Measurements from ENCODE around the gene OPRL1.

The OPRL1 gene

GRCh38 chr20:64080013-64080812, at the start of gene OPRL1:
Gene OPRL1 (plus strand): TSS chr20:64080082. CDS start chr20:64092721, 12,639 bp downstream.
- DNase-seq = no peak

DNA sequence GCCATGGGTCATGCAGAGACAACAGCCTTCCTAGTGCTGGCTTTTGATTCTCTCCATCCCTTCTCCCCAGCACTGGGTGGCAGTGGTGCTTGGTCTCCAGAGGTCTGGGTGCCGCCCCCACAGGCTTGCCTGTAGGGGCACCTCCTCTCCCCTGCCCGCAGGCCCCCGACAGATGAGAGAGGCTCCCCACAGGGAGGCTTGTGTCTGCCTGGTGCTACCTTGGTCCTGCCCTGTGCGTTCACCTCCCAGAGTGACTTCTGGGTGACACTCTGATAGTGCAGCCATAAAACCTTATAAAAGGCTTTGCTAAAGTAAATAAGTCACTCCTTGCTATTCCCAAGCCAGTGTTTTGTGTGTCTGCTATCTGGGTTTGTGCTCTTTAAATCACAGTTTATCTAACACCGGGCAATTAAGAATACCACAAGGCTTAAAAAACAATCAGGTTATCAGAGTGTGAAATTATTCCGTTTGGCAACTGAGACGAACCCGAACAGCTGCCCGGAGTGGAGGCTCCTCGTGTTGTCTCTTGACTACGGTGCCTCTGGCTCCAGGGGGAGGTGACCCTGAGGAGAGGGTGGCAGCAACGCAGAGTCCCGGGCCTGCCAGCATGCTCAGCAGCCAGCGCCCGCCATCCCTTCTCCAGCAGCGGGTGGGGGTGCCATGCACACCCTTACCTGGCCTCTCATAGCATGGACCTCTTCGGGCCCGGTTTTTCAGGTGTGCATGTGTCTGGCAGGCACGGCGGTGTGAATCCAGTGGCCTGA, 49.3 kb upstream of the OPRL1 start:
- no peak for DNase-seq

DNA sequence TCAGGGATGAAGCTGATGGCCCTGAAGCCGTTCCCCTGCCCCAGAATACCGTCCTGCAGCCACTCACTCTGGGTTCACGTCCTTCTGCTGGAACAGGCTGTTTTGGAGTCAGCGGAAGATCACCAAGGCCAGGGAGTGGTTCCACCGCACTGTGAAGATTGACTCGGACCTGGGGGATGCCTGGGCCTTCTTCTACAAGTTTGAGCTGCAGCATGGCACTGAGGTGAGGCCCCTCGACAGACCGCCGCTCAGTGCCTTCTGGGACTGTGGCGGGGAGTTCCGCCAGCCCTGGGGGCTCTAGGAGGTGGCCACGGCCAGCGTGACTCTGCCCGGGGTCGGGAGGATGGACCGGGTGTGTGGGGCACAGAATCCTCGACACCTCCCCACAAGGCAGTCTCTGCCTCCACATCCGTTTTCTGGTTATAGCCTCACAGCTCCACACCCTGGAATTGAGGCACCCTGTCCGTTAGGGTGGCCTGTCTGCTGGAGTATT, 48.0 kb upstream of the OPRL1 start:
- DNase-seq = no peak

DNA sequence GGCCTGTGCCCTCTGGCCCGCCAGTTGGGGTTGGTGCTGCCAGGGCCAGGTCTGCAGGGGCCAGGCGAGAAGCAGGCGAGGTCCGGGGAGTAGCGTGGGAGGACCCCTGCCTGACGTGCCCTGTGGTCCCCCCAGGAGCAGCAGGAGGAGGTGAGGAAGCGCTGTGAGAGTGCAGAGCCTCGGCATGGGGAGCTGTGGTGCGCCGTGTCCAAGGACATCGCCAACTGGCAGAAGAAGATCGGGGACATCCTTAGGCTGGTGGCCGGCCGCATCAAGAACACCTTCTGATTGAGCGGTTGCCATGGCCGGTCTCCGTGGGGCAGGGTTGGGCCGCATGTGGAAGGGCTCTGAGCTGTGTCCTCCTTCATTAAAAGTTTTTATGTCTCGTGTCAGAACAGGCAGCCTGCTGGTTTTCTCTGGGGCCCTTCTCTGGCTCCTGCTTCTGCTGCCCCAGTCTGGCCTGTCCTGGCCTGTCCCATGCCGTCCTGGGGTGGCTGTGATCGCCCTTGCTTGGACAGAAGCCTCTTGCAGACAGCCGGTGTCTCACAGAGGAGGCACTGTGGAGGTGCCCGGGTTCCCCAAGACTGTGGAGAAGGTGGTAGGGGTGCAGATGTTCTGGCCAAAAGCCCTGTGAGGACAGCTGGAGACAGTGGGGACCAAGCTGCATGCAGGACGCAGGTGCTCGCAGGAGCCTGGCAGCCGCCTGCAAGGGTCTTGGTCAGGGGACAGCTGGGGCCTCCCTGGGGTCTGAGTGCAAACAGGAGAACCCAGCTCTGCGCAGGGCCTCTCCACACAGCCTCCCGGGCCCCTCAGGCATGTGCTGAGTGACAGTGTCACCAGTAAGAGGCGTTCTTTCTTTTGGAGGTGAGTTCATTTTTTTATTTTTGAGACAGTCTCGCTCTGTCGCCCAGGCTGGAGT, 46.9 kb upstream of the OPRL1 start:
- DNase-seq = no peak

DNA sequence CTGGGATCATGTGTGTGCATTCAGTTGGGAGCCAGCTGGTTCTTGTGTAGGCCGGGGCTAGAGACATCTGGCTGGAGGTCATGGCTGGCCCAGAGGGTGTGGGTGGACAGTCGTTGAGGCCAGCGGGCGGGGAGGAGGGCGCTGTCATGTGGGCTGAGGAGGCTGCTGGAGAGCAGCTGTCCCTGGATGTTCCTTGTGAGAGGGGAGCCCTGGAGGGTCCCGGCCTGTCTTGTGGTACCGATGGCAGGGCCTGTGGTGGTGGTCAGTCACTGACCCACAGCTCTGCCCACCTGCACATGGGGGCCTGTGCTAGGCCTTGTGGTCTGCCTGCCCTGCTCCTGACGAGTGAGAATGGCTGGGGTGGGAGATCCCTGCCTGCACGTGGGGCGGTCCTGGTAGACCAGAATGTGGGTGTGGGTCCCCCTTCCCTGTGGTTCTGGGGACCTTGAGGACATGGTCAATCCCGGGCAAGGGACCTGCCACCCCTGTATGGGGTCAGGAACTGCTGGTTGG, 45.8 kb upstream of the OPRL1 start:
- no peak for DNase-seq

DNA sequence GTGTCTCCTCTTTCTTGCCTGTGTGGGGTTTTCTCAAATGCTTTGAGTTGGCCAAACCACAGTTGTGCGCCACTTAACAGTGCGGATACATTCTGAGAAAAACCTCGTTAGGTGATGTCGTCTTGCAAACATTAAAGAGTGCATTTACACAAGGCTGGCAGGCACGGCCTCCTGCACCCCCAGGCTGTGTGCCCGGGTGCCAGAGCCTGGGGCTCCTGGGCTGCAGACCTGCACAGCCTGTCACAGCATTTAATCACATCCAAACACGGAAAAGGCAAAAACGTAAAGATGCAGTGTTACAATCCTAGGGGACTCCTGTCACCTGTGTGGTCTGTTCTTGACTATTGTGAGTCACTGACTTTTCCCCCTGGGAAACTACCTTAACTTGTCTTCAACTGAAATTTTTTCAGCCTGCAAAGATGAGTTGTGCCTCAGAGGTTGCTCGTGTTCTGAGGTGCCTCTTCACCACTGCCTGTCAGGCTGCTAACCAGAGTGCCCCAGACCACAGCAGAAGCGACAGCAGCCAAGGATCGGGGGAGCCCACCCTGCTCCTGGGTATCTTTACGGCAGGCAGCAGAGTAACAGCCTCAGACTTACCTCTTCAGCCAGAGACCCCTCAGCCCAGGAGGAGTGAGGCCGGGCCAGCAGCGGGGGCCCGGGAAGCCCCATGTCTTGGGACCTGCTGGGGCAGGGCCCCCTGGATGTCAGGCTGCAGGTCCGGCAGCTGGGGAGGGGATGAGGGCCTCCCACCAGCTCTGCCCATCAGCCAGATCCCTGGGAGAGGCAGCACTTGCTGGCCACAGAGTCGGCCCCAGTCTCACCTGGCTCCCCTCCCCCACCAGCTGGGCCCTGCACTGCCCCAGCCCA, 44.6 kb upstream of the OPRL1 start:
- no peak for DNase-seq

DNA sequence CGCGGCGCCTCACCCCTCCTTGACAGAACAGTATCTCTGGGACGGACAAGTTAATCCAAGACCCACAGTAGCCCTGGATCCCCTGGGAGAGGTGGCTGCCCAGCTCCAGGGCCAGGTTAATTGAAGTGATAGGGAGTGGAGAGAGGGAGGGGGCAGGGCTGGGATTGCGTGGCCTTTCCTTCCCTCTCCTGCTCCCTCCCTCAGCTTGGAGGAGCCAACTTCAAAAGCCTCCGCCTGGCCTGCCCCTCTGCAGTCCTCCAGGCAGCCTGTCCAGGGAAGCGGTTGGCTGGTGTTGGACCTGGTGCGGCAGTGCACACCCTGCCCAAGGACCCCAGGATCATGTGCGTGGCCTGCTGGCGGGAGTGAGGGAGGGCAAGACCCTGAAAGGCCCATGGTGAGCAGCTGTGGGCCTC, 43.9 kb upstream of the OPRL1 start, which contains the start of gene C20orf204:
Gene C20orf204, plus strand, starts transcription at position 250 of the 413 bp plus-strand sequence. Its CDS starts 142 bp downstream, at position 392.
- no peak for DNase-seq

DNA sequence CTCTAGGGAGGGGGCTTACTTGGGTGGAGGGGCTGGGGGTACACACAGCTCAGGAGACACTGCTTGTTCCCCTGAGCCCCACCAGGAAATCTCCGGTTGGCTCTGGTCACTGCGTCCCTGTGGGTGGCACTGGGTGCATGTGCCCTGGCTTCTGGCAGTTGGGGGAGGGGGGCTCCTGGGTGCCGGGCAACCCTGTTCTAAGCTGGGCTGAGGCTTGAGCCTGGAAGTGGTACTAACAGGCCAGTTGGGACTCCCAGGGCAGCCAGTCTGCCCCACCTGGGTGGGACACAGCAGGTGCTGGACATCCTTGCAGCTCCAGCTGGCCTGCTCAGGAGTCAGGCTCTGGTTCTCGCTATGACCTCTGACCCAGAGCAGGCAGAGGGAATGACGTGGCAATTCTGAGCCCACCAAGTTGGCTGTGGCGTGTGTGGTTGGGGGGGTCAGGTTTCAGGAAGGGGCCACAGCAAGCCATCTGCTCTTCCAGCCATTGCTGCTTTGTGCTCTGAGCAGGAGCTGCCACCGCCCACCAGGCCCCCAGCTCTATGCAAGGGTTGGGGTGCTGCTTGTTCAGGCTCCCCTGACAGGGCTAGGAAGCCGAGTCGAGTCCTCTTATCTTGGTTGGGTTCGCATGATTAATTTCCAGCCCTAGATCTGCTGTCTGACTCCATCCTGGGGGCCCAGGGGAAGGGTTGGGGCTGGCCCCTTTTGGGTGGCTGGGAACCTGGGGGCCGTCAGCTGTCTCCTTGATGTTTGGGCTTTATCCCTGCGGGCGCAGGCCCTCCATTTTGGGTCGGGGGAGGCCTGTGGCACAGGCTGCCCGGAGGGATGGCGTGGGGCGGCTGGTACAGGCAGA, 43.3 kb upstream of the OPRL1 start:
- DNase-seq = no peak

- no peak for DNase-seq
Measured at GRCh38 chr20:64037199-64037497, 42.7 kb upstream of the OPRL1 start.

DNA sequence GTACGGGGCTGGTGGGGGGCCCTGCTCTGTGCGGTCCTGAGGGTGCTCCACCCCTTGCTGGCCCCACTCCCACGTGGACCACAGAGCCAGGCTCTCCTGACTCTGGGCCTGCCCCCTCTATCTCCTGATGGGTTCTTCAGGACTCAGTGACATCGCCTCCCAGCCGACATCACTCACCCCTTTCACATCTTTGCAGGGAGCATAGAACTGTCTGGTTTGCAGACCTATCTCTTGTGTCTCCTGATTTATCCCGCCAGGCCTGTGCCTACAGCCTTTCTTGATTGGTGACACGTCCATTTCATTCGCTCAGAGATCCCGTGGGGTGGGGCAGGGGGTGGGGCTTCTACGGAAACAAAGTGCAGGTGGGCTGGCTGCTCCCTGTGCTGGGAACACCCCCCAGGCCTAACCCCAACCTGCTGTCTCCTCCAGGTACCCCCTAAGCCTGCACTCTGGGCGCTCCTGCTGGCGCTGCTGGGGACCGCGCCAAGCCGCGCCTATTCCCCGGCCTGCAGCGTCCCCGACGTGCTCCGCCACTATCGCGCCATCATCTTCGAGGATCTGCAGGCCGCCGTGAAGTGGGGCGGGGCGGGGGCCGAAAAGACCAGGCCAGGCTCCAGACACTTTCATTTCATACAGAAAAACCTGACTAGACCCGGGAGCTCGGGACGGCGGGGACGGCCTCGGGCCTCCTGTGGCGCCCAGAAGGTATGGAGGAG, 42.2 kb upstream of the OPRL1 start:
- no peak for DNase-seq

DNA sequence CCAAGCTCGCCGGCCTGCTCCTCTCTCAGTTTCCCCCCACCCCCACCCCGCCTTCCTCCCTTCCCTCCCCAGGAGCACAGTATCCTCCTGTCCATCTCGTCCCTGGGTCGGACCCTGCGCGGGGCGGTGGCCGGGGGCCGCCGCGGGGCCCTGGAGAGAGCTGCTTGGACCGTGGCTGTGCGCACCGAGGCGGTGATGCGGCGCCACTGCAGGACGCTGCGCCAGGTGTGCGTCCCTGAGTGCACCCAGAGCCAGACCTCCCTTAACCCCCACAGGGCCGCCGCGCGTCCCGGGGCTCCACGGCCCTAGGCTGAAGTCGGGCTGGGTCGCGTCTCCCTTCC, 41.7 kb upstream of the OPRL1 start:
- no peak for DNase-seq

- no peak for DNase-seq
Measured at GRCh38 chr20:64038565-64039292, 41.2 kb upstream of the OPRL1 start.

DNA sequence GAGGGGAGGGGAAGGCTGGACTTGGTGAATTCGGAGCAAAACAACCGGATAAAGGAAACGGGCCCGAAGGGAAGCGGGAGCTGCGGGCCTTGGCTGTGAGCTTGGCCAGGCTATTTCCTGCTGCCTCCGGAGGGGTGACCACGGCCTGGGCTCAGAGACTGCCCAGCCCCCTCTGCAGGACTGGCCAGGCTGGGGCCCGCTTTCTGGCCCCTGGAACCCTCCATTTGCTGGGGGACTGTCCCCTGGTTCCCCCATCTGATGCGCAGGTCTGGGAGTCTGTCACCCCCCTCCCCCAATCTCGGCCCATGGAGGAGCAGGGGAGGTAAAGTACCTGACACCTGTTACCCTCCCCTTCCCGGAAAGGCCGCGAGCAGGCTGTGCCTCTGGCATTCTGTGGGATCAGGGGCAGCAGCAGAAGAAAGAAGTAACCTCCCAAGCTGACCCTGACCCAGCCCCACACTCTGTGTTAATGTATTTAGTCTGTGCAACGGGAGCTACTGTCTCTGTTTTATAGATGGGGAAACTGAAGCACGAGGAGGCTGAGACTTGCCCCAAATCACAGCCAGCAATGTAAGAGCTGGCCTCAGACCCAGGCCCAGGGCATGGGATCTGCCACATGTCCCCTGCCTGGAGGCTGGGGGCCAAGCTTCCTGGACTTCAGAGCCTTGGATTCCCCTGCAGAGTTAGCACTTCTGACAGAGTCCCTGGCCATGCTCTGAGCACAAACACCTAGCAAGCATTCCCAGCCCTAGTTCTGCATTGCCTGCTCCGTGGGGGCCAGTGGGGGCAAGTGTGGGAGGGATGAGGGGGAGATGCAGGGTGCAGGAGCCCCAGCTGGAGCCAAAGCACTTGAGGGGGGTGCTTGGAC, 40.4 kb upstream of the OPRL1 start:
- DNase-seq = no peak

- no peak for DNase-seq
Measured at GRCh38 chr20:64040231-64041039, 39.4 kb upstream of the OPRL1 start.

DNA sequence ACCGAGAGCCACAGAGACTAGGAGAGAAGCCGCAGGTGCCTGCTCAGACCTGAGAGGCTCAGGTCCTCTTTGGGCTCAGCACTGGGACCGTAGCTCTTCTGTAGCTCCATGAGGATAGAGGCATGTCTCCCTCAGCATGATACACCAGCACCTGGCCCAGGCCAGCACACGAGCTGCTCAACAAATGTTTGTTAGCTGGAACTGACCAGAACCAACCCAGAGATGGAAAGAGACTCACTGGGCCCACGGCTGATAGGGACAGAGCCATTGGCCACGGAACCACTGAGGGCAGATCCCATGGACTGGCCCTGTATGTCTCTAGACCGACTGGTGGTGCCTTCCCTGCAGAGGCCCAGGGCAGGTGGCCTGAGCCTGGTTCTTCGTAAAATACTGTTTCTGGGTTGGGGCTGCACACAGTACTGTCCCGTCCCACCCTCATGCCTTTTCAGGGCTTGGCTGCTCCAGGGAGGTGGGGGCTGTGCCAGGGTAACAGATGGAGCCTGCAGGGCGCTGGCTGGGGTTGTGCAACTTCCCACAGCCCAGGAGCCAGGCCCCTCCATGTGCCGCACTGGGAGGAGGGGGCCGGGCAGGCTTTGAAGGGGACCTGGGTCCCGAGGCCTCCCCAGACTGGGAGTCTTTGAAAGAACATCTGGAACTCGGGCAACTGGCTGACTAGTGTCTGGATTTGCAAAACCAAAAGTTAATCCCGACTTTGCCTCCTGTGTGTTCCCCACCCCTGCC, 38.7 kb upstream of the OPRL1 start:
- no peak for DNase-seq

- no peak for DNase-seq
Measured at GRCh38 chr20:64041781-64042053, 38.2 kb upstream of the OPRL1 start.
